H1 (cell line): Measurements from ENCODE around the gene SURF2. TPM values are rescaled to one million over a fixed set of nuclear protein-coding genes. Genes with fewer than 3 reads are reported as not detected.

Experiments used
- CTCF ChIA-PET: fragments of 300-600 bp; sonication (Branson Sonifier 250); formaldehyde crosslinking; loops from one replicate; lab custom pipeline; 2021; ENCODE audit not compliant: partially characterized antibody; lab: Charles Lee
- POLR2A ChIA-PET: fragments of 300-600 bp; sonication (Branson Sonifier 250); formaldehyde crosslinking; loops from one replicate; lab custom pipeline; 2021; ENCODE audit warnings: inconsistent platforms; ENCODE audit not compliant: partially characterized antibody; lab: Charles Lee
- DNase-seq, 2 experiments: peaks; one replicate each; pipeline versions ENCODE4 v3.0.0 to v3.0.0-alpha.2; 2010 to 2022; ENCODE audit warnings: low spot score in 2 of 2, low read depth in 1 of 2, mixed read lengths in 1 of 2
- FAIRE-seq: peaks from 2 replicates; lab custom pipeline; 2011; peaks lifted over from hg19 to GRCh38; lab: Jason Lieb, UNC
- H2AFZ ChIP-seq: 2 replicates; pipeline ENCODE4 v1.8.1; 2012; ENCODE audit warnings: low read length, inconsistent platforms
- H2AK5ac ChIP-seq: 2 replicates; pipeline ENCODE4 v1.6.1; 2013; ENCODE audit warnings: low read depth, low read length
- H2BK120ac ChIP-seq: replicated peaks from 2 replicates; pipeline ENCODE3; 2013; ENCODE audit warnings: low read depth, low read length, inconsistent platforms
- H2BK12ac ChIP-seq: 2 replicates; pipeline ENCODE4 v1.6.1; 2013; ENCODE audit warnings: low read depth, low read length
- H2BK15ac ChIP-seq: 2 replicates; pipeline ENCODE4 v1.6.1; 2013; ENCODE audit warnings: low read length
- H2BK20ac ChIP-seq: 2 replicates; pipeline ENCODE4 v1.6.1; 2013; ENCODE audit warnings: low read length
- H2BK5ac ChIP-seq: 2 replicates; pipeline ENCODE4 v1.6.1; 2013; ENCODE audit warnings: low read depth, low read length
- H3K14ac ChIP-seq: 2 replicates; pipeline ENCODE4 v1.6.1; 2013; ENCODE audit warnings: inconsistent platforms; ENCODE audit not compliant: insufficient read length
- H3K18ac ChIP-seq: 2 replicates; pipeline ENCODE4 v1.6.1; 2013; ENCODE audit warnings: low read length; ENCODE audit errors: extremely low read depth
- H3K23ac ChIP-seq: 2 replicates; pipeline ENCODE4 v1.6.1; 2013; ENCODE audit warnings: inconsistent platforms; ENCODE audit not compliant: insufficient read length
- H3K23me2 ChIP-seq: 2 replicates; pipeline ENCODE4 v1.6.1; 2013; ENCODE audit warnings: low read depth, low read length
- H3K27ac ChIP-seq: 2 replicates; pipeline ENCODE4 v1.6.1; 2011; ENCODE audit warnings: low read depth, low read length, inconsistent platforms
- H3K27me3 ChIP-seq, 4 experiments: replicated peaks in 1 of 4; 1 replicate in 1 of 4; 2 replicates in 3 of 4; pipeline versions ENCODE4 v1.6.1 to v1.8.1; 2011 to 2013; ENCODE audit warnings: low read length in 3 of 4, mild to moderate bottlenecking in 3 of 4, inconsistent platforms in 2 of 4, mixed read lengths in 2 of 4, moderate library complexity in 1 of 4; ENCODE audit not compliant: control insufficient read depth in 3 of 4, insufficient read depth in 3 of 4; ENCODE audit errors: extremely low read depth in 1 of 4
- H3K36me3 ChIP-seq, 4 experiments: 2 replicates each; pipeline versions ENCODE4 v1.6.1 to v1.8.1; 2011 to 2013; ENCODE audit warnings: mild to moderate bottlenecking in 4 of 4, low read length in 3 of 4, moderate library complexity in 2 of 4, control low read depth in 1 of 4, inconsistent platforms in 1 of 4; ENCODE audit not compliant: insufficient read depth in 4 of 4, control insufficient read depth in 2 of 4
- H3K4ac ChIP-seq: replicated peaks from 2 replicates; pipeline ENCODE3; 2013; ENCODE audit warnings: low read length, low read depth, mixed read lengths, inconsistent platforms; ENCODE audit not compliant: insufficient read length
- H3K4me1 ChIP-seq, 4 experiments: replicated peaks in 1 of 4; 1 replicate in 1 of 4; 2 replicates in 3 of 4; pipeline versions ENCODE4 v1.6.1 to v1.8.1; 2011 to 2013; ENCODE audit warnings: low read length in 3 of 4, inconsistent platforms in 2 of 4, mixed read lengths in 1 of 4; ENCODE audit not compliant: insufficient read depth in 4 of 4, control insufficient read depth in 3 of 4
- H3K4me2 ChIP-seq, 2 experiments: 2 replicates each; pipeline versions ENCODE4 v1.6.1 to v1.8.1; 2011 to 2013; ENCODE audit warnings: low read depth in 2 of 2, low read length in 2 of 2, control low read depth in 1 of 2, inconsistent platforms in 1 of 2, mild to moderate bottlenecking in 1 of 2; ENCODE audit not compliant: insufficient read depth in 1 of 2
- H3K4me3 ChIP-seq, 4 experiments: fragments of 200-600, 300-600 bp in 1 of 4; sonication (generic), shearing (Covaris generic), sonication (Bioruptor Twin) in 1 of 4; 2 replicates each; pipeline versions ENCODE4 v1.5.1 to v1.8.1; 2011 to 2016; ENCODE audit warnings: low read length in 4 of 4, low read depth in 3 of 4, control low read depth in 2 of 4, inconsistent platforms in 2 of 4, mild to moderate bottlenecking in 2 of 4, mixed read lengths in 1 of 4, moderate library complexity in 1 of 4; ENCODE audit not compliant: insufficient read depth in 2 of 4; ENCODE audit errors: extremely low read depth in 1 of 4
- H3K56ac ChIP-seq: replicated peaks from 2 replicates; pipeline ENCODE3; 2013; ENCODE audit warnings: low read depth, mild to moderate bottlenecking, mixed read lengths, low read length, inconsistent platforms; ENCODE audit not compliant: insufficient read length
- H3K79me1 ChIP-seq: 2 replicates; pipeline ENCODE4 v1.6.1; 2013; ENCODE audit warnings: low read depth, low read length, control low read depth
- H3K79me2 ChIP-seq, 2 experiments: 2 replicates each; pipeline versions ENCODE4 v1.6.1 to v1.8.1; 2012 to 2013; ENCODE audit warnings: low read length in 2 of 2, mild to moderate bottlenecking in 2 of 2, inconsistent platforms in 1 of 2; ENCODE audit not compliant: insufficient read depth in 2 of 2, control insufficient read depth in 1 of 2
- H3K9ac ChIP-seq, 4 experiments: replicated peaks in 1 of 4; 1 replicate in 1 of 4; 2 replicates in 3 of 4; pipeline versions ENCODE4 v1.6.1 to v1.8.1; 2011 to 2013; ENCODE audit warnings: low read depth in 3 of 4, low read length in 3 of 4, control low read depth in 2 of 4, mild to moderate bottlenecking in 2 of 4, moderate library complexity in 2 of 4, inconsistent platforms in 1 of 4; ENCODE audit errors: extremely low read depth in 1 of 4
- H3K9me3 ChIP-seq, 2 experiments: 2 replicates each; pipeline versions ENCODE4 v1.6.1 to v1.8.1; 2012 to 2013; ENCODE audit warnings: mild to moderate bottlenecking in 2 of 2, moderate library complexity in 2 of 2, control low read depth in 1 of 2, inconsistent platforms in 1 of 2, low read depth in 1 of 2, low read length in 1 of 2, mixed read lengths in 1 of 2; ENCODE audit not compliant: insufficient read depth in 2 of 2
- H4K20me1 ChIP-seq, 2 experiments: replicated peaks in 1 of 2; 2 replicates each; pipeline versions ENCODE3 to v1.8.1; 2011 to 2013; ENCODE audit warnings: inconsistent platforms in 2 of 2, low read length in 2 of 2, mild to moderate bottlenecking in 1 of 2; ENCODE audit not compliant: insufficient read depth in 2 of 2, control insufficient read depth in 1 of 2
- H4K5ac ChIP-seq: 2 replicates; pipeline ENCODE4 v1.6.1; 2013; ENCODE audit warnings: low read length, low read depth, mixed read lengths, inconsistent platforms; ENCODE audit not compliant: insufficient read length
- H4K8ac ChIP-seq: 2 replicates; pipeline ENCODE4 v1.8.0; 2013; ENCODE audit warnings: mild to moderate bottlenecking, moderate library complexity, low read length, inconsistent platforms; ENCODE audit not compliant: insufficient read depth; ENCODE audit errors: extremely low read depth
- H4K91ac ChIP-seq: replicated peaks from 2 replicates; pipeline ENCODE3; 2013; ENCODE audit warnings: low read length, mixed read lengths, inconsistent platforms; ENCODE audit not compliant: insufficient read length
- CTCF ChIP-seq, 3 experiments: IDR thresholded peaks; 1 replicate in 2 of 3; 2 replicates in 1 of 3; pipeline versions ENCODE4 v1.5.1 to v1.6.1; 2011; ENCODE audit warnings: low read length in 3 of 3, mild to moderate bottlenecking in 3 of 3, inconsistent platforms in 2 of 3, low read depth in 1 of 3, moderate library complexity in 1 of 3; ENCODE audit not compliant: insufficient read depth in 1 of 3; ENCODE audit errors: control extremely low read depth in 1 of 3
- RXRA ChIP-seq: IDR thresholded peaks from 2 replicates; pipeline ENCODE4 v1.6.1; 2011; ENCODE audit warnings: low read depth, mild to moderate bottlenecking, low read length, moderate library complexity; ENCODE audit not compliant: insufficient read depth
- WGBS, 2 experiments: shearing (Covaris generic) in 1 of 2; methylation state at CpG; one replicate each; pipeline versions ENCODE4 v1.1.6 to v1.1.7; 2013 to 2015; ENCODE audit warnings: low lambda C conversion rate in 2 of 2, mixed read lengths in 2 of 2, inconsistent platforms in 1 of 2, low coverage in 1 of 2, missing lambda C conversion rate in 1 of 2; ENCODE audit not compliant: insufficient replicate concordance in 2 of 2, insufficient coverage in 1 of 2, insufficient read length in 1 of 2; ENCODE audit errors: extremely low coverage in 1 of 2, missing lambda C conversion rate in 1 of 2; 5-methylcytosine and 5-hydroxymethylcytosine counted together
- polyA plus RNA-seq, 7 experiments: library from polyadenylated mRNA; depleted of rRNA in 3 of 7; stranded (reverse) in 5 of 7; unstranded in 2 of 7; fragments of >200 nt in 5 of 7; fragments of 200-250 nt in 2 of 7; gene quantifications; 1 replicate in 5 of 7; 2 replicates in 1 of 7; 4 replicates in 1 of 7; pipeline versions ENCODE4 v1.2.1 to v1.2.3, GENCODE V29; 2011 to 2013; ENCODE audit warnings: missing spikeins in 2 of 7, mixed read lengths in 2 of 7
- total RNA-seq: library from RNA; stranded (reverse); fragmentation: NEBNext Ultra II Directional; extraction: Animal tissue kit (Norgen Biotek cat#: 25700); gene quantifications from 2 replicates; pipeline ENCODE4 v1.2.1, GENCODE V29; 2021

The SURF2 gene
- total and polyA plus RNA-seq, 2 of the 8 experiments (the other 6 are each of a cell fraction or from before 2014, with no cell fraction given): 36.6 to 37.7 TPM

GRCh38 chr9:133394687-133395271, 38.4 kb downstream of the SURF2 start:
- H4K8ac ChIP-seq: no peak overlapping the region
- H3K4ac ChIP-seq: no peak overlapping the region
- peak in 1 of 3 experiments; percentile 12; a peak in 1 of 4 replicates for TF ChIP-seq CTCF (IDR thresholded peaks at IDR 0.05; ENCODE audit: control extremely low read depth in 1 of 3, insufficient read depth in 1 of 3, low read depth in 1 of 3, low read length in 3 of 3)
- no peak for TF ChIP-seq RXRA
- H3K4me1 ChIP-seq: no peaks in the 10 kb centered on the region
- H3K18ac ChIP-seq: no peak overlapping the region
- no peak overlapping the region for H2BK20ac ChIP-seq
- H4K91ac ChIP-seq: no peak overlapping the region
- H2BK5ac ChIP-seq: no peak overlapping the region
- ChIA-PET CTCF (interaction anchor here (0.9 to 5.7 kb wide), 16 partner anchors 9 to 209 kb away, joined by 3 to 52 read pairs (median 6); partner anchors contain the start of gene STKLD1), POLR2A (interaction anchor here (1.0 to 1.7 kb wide), 9 partner anchors 8 to 90 kb away, joined by 3 to 5 read pairs (median 4); partner anchors contain the start of genes MED22, RPL7A and STKLD1)
- no peak overlapping the region for H2BK120ac ChIP-seq
- H3K9ac ChIP-seq: no peak overlapping the region
- no peak overlapping the region for H3K4me2 ChIP-seq
- H3K56ac ChIP-seq: no peak overlapping the region
- H3K23me2 ChIP-seq: peaks cover 12% of the 10 kb centered on the region; the same call in 1 of the 2 replicates
- H3K14ac ChIP-seq: no peak overlapping the region
- H3K79me2 ChIP-seq: no peaks in the 10 kb centered on the region
- FAIRE-seq: no peak
- no peak overlapping the region for H2BK15ac ChIP-seq
- no peak overlapping the region for H4K5ac ChIP-seq
- H3K79me1 ChIP-seq: no peaks in the 10 kb centered on the region
- no peak for DNase-seq
- H3K27ac ChIP-seq: no peak overlapping the region
- H3K36me3 ChIP-seq: no peaks in the 10 kb centered on the region
- peaks cover 4% of the 10 kb centered on the region in 2 experiments; a peak in 1 of 4 replicates for H3K9me3 ChIP-seq
- no peaks in the 10 kb centered on the region; a peak in 3 of 7 replicates for H3K27me3 ChIP-seq
- H3K4me3 ChIP-seq: no peak overlapping the region
- WGBS, 2 experiments: 59% methylated on average over 8 of the region's 8 CpGs; no CpG with 5 or more reads in 1 of the 2 experiments
- no peak overlapping the region for H2BK12ac ChIP-seq
- no peak overlapping the region for H2AK5ac ChIP-seq
- no peak overlapping the region for H3K23ac ChIP-seq
- peaks cover 0 to 2% of the 10 kb centered on the region in 2 experiments for H4K20me1 ChIP-seq
- H2AFZ ChIP-seq: no peak overlapping the region
